ENCODE data around the gene GDI2.

GRCh38 chr10:5744849-5745248 is 68.4 kb downstream of the GDI2 start:
- TF ChIP-seq CTCF (IDR thresholded peaks at IDR 0.05) (no peak), POLR2A (IDR thresholded peaks at IDR 0.05) (no peak)

All from upper lobe of left lung (tissue), 4 donors.